LNCaP clone FGC (cell line): ENCODE data around the gene ESYT2.

ENCODE experiments used
- DNase-seq: peaks from one replicate; pipeline ENCODE4 v3.0.0-alpha.2; 2011; ENCODE audit warnings: low read depth
- H3K4me3 ChIP-seq: 2 replicates; pipeline ENCODE4 v1.5.1; 2011; ENCODE audit warnings: mild to moderate bottlenecking, low read depth, low read length, control low read depth
- TF ChIP-seq, protein P1 (sequence below): IDR thresholded peaks from 2 replicates; pipeline ENCODE4 v1.5.1; 2012; ENCODE audit warnings: mild to moderate bottlenecking; ENCODE audit not compliant: control insufficient read depth, insufficient read depth; ENCODE audit errors: extremely low read depth

Gene ESYT2

GRCh38 chr7:158819571-158820203, 9.6 kb downstream of the ESYT2 start:
- TF ChIP-seq, protein P1, sequence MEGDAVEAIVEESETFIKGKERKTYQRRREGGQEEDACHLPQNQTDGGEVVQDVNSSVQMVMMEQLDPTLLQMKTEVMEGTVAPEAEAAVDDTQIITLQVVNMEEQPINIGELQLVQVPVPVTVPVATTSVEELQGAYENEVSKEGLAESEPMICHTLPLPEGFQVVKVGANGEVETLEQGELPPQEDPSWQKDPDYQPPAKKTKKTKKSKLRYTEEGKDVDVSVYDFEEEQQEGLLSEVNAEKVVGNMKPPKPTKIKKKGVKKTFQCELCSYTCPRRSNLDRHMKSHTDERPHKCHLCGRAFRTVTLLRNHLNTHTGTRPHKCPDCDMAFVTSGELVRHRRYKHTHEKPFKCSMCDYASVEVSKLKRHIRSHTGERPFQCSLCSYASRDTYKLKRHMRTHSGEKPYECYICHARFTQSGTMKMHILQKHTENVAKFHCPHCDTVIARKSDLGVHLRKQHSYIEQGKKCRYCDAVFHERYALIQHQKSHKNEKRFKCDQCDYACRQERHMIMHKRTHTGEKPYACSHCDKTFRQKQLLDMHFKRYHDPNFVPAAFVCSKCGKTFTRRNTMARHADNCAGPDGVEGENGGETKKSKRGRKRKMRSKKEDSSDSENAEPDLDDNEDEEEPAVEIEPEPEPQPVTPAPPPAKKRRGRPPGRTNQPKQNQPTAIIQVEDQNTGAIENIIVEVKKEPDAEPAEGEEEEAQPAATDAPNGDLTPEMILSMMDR, result no peak
- DNase-seq, result no peak
- H3K4me3 ChIP-seq, result no peak overlapping the region

DNA sequence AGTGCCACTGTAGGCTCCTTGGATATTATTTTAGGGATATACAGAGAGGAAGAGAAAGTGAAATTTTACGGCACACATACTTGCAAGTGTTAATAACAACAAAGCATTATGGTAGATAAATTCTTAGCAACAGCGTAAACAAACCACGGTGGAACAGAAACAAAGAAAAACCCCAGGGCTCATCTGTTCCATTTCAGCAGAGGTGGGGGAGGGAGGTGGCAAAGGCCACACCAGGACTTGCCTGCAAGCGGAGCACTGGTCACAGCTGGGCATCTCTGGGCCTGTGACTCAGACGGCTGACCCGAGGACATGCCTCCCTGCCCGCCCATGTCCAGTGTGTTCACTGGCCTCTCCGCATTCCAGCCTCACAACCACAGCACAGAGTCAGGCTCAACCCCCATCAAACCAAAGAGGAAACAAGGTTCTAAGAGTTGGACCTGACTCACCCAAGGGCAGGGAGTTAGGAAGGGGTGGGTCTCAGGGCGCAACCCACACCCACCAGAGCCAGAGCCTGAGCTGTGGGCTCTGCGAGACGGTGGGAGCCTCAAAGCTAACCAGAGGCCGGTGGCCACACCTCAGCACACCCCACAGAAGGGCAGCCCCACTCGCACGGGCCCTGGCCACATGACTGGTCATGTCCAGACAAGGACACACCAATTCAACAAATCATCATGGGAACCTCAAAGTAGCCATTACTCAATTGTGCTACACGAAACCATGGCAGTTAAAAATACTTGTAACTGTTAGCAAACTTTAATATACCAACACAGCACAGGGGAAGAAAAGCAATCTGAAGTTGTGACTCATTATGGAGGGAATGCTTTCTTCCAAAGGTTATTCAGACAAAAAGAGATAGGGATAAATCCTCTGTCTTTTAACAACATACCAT, 10.7 kb downstream of the ESYT2 start:
- TF ChIP-seq, protein P1, result no peak
- DNase-seq, result peak; percentile 34
- H3K4me3 ChIP-seq, result peak overlapping the region; percentile 24

DNA sequence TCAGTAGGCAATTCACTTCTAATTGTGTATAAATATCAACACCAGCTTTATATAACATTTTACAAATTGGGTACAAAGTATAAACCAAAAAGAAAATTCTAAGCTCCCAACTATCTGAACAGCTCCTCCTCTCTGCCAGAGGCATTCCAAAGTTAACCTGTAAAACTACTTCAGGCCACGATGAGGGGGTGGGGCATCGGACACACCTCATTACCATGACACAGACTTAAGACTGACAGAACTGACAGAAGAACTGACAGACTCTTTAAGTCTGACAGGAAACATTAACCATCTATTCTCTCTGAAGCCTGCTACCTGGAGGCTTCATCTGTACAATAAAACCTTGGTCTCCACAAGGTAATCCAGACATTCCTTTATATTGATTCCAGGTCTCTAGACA, 12.3 kb downstream of the ESYT2 start:
- no peak for DNase-seq
- no peak overlapping the region for H3K4me3 ChIP-seq

DNA sequence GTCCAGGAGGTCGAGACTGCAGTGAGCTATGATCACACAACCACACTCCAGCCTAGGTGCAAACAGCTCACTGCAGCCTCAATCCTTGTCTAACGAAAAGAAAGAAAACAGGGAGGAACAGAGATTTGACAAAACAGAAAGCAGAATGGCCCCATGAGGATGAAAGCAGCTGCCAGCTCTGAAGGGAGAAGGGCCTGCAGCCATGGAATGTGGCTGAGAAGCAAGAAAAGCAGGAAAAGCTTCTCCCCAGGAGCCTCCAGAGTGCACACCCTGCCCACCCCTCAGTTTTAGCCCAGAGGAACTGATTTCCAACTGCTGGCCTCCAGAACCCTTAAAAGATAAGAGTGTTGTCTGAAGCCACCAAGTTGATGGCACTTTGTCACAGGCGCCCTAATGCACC, 13.0 kb downstream of the ESYT2 start:
- DNase-seq, result no peak
- H3K4me3 ChIP-seq, result no peak overlapping the region
- TF ChIP-seq, protein P1, result no peak

More for the DNA sequence above, 12.3 kb downstream of the ESYT2 start:
- TF ChIP-seq, protein P1, result no peak

DNA sequence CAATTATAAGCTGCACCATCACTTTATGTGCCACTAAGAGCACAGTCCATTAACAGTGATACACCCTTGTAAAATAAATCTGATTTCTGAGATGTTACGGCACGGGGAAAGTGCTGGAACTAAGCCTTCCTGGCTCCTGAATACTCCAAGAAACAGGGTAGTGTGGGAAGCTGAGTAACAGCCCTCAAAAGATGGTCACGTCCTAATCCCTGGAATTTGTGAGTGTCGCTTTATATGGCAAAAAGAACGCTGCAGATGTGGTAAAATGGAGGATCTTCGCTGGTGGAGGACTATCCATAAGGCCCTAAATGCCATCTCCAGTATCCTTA, 13.5 kb downstream of the ESYT2 start:
- H3K4me3 ChIP-seq, result no peak overlapping the region
- TF ChIP-seq, protein P1, result no peak
- no peak for DNase-seq

GRCh38 chr7:158815083-158815799, 14.1 kb downstream of the ESYT2 start:
- no peak for DNase-seq

More at GRCh38 chr7:158815083-158815799, 14.1 kb downstream of the ESYT2 start:
- TF ChIP-seq, protein P1, result no peak
- H3K4me3 ChIP-seq, result no peak overlapping the region
